HG02610 (cell line): ENCODE data around the gene RCBTB2.
A peak's percentile ranks its signal among the peaks of the same experiment; 100 is the strongest.
"Not testable (repeated sequence)": the region's sequence is repeated elsewhere in the genome, so short reads cannot be mapped to it uniquely, and the experiment has no call there.

Experiments used
- ATAC-seq: cut with Tn5 transposase; IDR thresholded peaks from one replicate; pipeline ENCODE4 v1.9.1; 2021; ENCODE audit warnings: mild to moderate bottlenecking, moderate library complexity; ENCODE audit not compliant: unreplicated experiment

Gene RCBTB2

GRCh38 chr13:48532506-48533499 is at the start of gene RCBTB2:
Gene RCBTB2 (minus strand): TSS chr13:48533080. CDS start chr13:48521939, 11,141 bp downstream.
- ATAC-seq: peak; percentile 87

- no peak for ATAC-seq
Observed at GRCh38 chr13:48582084-48582483, 49.2 kb upstream of the RCBTB2 start.

GRCh38 chr13:48580896-48581295 is 48.0 kb upstream of the RCBTB2 start:
- ATAC-seq: no peak

GRCh38 chr13:48580185-48580803 is 47.4 kb upstream of the RCBTB2 start:
- no peak for ATAC-seq

- ATAC-seq: not testable (repeated sequence)
Observed at GRCh38 chr13:48579919-48580180, 47.0 kb upstream of the RCBTB2 start.

- ATAC-seq: peak; percentile 85
Observed at GRCh38 chr13:48579165-48579918, 46.5 kb upstream of the RCBTB2 start.

GRCh38 chr13:48578516-48579164 is 45.8 kb upstream of the RCBTB2 start:
- ATAC-seq: peak; percentile 55

- ATAC-seq: no peak
Observed at GRCh38 chr13:48576448-48577010, 43.6 kb upstream of the RCBTB2 start.

GRCh38 chr13:48575031-48575430 is 42.2 kb upstream of the RCBTB2 start:
- no peak for ATAC-seq

- ATAC-seq: no peak
Observed at GRCh38 chr13:48574041-48574796, 41.3 kb upstream of the RCBTB2 start.

- ATAC-seq: no peak
Observed at GRCh38 chr13:48573213-48574007, 40.5 kb upstream of the RCBTB2 start.

GRCh38 chr13:48571126-48571913 is 38.4 kb upstream of the RCBTB2 start:
- ATAC-seq: peak; percentile 47

GRCh38 chr13:48570216-48570828 is 37.4 kb upstream of the RCBTB2 start:
- ATAC-seq: no peak

GRCh38 chr13:48569104-48569666 is 36.3 kb upstream of the RCBTB2 start:
- no peak for ATAC-seq

- no peak for ATAC-seq
Observed at GRCh38 chr13:48568370-48569103, 35.7 kb upstream of the RCBTB2 start.

- no peak for ATAC-seq
Observed at GRCh38 chr13:48567515-48568369, 34.9 kb upstream of the RCBTB2 start.
